Mammary epithelial cell (primary cell): ENCODE data around the gene CCDC85C.

Source experiments
- CTCF ChIP-seq, 2 donors: IDR thresholded peaks in 1 of 2; conservative IDR thresholded peaks in 1 of 2; 2 replicates each; pipeline ENCODE4 v1.5.1; 2011 to 2012; ENCODE audit warnings: inconsistent platforms in 2 of 2, low read length in 2 of 2, mild to moderate bottlenecking in 2 of 2, control low read depth in 1 of 2, low read depth in 1 of 2; ENCODE audit not compliant: insufficient read depth in 1 of 2; ENCODE audit errors: extremely low read depth in 1 of 2
- EZH2 ChIP-seq: IDR thresholded peaks from 2 replicates; pipeline ENCODE4 v1.6.1; 2012; ENCODE audit warnings: low read length, inconsistent platforms, borderline replicate concordance

DNA sequence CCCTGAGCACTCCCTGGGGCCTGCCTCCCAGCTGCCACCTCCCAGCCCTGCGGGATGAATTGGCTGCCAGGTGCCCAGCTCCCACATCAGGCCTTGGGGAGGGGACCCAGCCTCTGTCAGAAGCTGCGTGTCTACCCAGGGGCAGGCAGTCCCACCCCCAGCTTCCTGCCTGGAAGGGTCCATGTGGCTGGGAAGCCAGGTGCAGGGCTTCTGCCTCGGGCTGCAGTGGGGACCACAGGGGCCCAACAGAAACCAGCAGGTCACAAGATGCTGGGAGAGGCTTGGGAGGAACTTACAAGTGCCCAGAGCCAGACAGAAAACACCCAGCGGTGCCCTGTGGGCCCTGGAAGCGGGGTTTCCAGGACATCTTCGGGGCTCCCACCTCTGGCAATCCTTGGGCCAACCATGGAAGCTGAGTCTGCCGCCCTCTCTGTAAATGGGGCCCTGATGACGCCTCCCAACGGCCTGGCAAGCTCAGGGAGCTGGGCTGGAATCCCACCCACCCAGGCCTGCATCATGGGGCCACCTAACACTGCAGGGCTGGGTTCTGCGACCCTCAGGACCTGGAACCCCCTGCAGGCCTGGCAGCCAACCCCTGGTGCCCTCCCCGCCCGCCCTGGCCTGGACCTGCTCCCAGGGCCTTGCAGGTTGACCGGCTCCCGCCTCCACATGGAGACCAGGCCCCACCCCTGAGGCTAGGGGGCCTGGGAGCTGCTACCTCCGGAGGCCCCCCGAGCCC is 86.2 kb downstream of the CCDC85C start:
- no peak for TF ChIP-seq CTCF (conservative IDR thresholded peaks at IDR 0.05 in 1 of 2, IDR thresholded peaks at IDR 0.05 in 1 of 2; ENCODE audit: extremely low read depth in 1 of 2, insufficient read depth in 1 of 2, low read depth in 1 of 2, low read length in 2 of 2)
- TF ChIP-seq EZH2: no peak
